ENCODE data around the gene RMRP. TPM values are rescaled to one million over a fixed set of nuclear protein-coding genes. Genes with fewer than 3 reads are reported as not detected.

The RMRP gene
- total and polyA plus RNA-seq, 2 experiments from 2014 or later, result 15.3 to 8,626 TPM

GRCh38 chr9:35705372-35705771, 47.6 kb upstream of the RMRP start:
- H3K4me2 ChIP-seq, result no peak overlapping the region
- Mint-ChIP-seq H3K36me3 (ENCODE audit: low read depth) (peaks cover 44% of the 10 kb centered on the region), H3K27me3 (ENCODE audit: insufficient read depth, low read depth, poor library complexity) (peaks cover 6% of the 10 kb centered on the region), H3K4me1 (no peaks in the 10 kb centered on the region), H3K27ac (no peak overlapping the region), H3K9me3 (no peaks in the 10 kb centered on the region), H3K4me3 (no peak overlapping the region)
- H3K79me2 ChIP-seq (replicated peaks; ENCODE audit: insufficient read depth), result no peaks in the 10 kb centered on the region
- no peaks in the 10 kb centered on the region for H3K27me3 ChIP-seq (ENCODE audit: insufficient read depth)
- no peaks in the 10 kb centered on the region for H3F3A ChIP-seq (replicated peaks; ENCODE audit: low read depth)
- no peak overlapping the region for H3K4me3 ChIP-seq
- no peak overlapping the region for H3K27ac ChIP-seq (ENCODE audit: low read depth)
- no peak overlapping the region for H2AFZ ChIP-seq
- DNase-seq (ENCODE audit: low spot score) (no peak), ATAC-seq (no peak)
- H3K36me3 ChIP-seq (ENCODE audit: insufficient read depth), result peaks cover 35% of the 10 kb centered on the region
- no peak for TF ChIP-seq STAT1 (IDR thresholded peaks at IDR 0.05; ENCODE audit: unreplicated experiment)
- no peak for TF ChIP-seq EZH2 (IDR thresholded peaks at IDR 0.05; ENCODE audit: low read depth, unreplicated experiment)
- TF ChIP-seq REST (IDR thresholded peaks at IDR 0.05; ENCODE audit: unreplicated experiment), result no peak
- no peak for TF ChIP-seq ZNF462 (CRISPR knock-in tag; IDR thresholded peaks at IDR 0.05)
- no peak for TF ChIP-seq NANOG (IDR thresholded peaks at IDR 0.05; ENCODE audit: borderline replicate concordance)
- no peak for TF ChIP-seq CTCF (conservative IDR thresholded peaks at IDR 0.05; ENCODE audit: low read depth in 2 of 2)
- no peak for TF ChIP-seq ETS1 (IDR thresholded peaks at IDR 0.05)
- no peak for TF ChIP-seq ZNF331 (CRISPR knock-in tag; IDR thresholded peaks at IDR 0.05; ENCODE audit: low read depth)
- no peak for TF ChIP-seq ZNF114 (CRISPR knock-in tag; IDR thresholded peaks at IDR 0.05)
- TF ChIP-seq JUNB (IDR thresholded peaks at IDR 0.05; ENCODE audit: unreplicated experiment), result no peak
- TF ChIP-seq EZH2phosphoT487 (IDR thresholded peaks at IDR 0.05; ENCODE audit: unreplicated experiment), result no peak
- TF ChIP-seq POLR2AphosphoS5 (IDR thresholded peaks at IDR 0.05; ENCODE audit: low read depth), result no peak
- TF ChIP-seq CREB1 (CRISPR knock-in tag; IDR thresholded peaks at IDR 0.05; ENCODE audit: low read depth), result no peak
- H4K20me1 ChIP-seq (replicated peaks; ENCODE audit: insufficient read depth), result no peaks in the 10 kb centered on the region
- H3K9me2 ChIP-seq (ENCODE audit: insufficient read depth), result no peaks in the 10 kb centered on the region
- H3K4me1 ChIP-seq (ENCODE audit: insufficient read depth), result no peaks in the 10 kb centered on the region
